ENCODE data around the gene ATG16L2.
A peak's percentile ranks its signal among the peaks of the same experiment; 100 is the strongest.

DNA sequence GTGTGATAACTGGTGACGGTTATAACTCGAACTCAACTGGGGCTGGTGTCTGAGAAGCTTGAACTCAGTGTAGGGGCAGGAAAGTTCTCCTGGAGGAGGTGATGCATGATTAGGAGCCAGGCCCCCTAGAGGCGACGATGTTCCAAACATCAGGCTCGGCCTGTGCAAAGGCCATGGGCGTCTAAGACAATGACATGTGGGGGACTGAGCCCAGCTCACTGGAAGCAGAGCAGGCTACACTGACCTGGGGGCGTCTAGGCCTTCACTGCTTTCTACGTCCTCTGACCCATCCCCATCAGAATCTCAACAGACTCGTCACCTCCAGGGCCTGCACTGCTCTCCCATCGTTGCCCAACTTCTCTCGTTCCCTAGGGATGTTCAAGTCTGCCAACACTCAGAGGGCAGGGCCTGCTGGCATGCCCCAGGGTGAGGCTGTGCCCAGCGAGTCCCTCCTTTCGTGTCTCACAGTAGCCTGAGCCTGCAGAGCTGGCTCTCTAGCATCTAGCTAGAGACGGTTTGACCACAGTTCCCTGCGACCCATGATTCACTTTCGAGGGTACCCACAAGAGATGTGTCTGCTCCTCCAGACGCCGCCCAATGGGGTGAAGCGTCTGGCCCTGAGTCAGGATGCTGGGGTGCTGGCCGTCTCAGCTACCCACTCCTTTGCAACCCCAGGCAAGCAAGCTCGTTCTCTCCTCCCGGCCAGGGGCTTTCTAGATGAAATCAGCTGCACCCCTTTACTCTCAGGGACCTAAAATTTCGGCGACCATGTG, 1.1 kb upstream of the ATG16L2 start:
- TF ChIP-seq, protein P1, sequence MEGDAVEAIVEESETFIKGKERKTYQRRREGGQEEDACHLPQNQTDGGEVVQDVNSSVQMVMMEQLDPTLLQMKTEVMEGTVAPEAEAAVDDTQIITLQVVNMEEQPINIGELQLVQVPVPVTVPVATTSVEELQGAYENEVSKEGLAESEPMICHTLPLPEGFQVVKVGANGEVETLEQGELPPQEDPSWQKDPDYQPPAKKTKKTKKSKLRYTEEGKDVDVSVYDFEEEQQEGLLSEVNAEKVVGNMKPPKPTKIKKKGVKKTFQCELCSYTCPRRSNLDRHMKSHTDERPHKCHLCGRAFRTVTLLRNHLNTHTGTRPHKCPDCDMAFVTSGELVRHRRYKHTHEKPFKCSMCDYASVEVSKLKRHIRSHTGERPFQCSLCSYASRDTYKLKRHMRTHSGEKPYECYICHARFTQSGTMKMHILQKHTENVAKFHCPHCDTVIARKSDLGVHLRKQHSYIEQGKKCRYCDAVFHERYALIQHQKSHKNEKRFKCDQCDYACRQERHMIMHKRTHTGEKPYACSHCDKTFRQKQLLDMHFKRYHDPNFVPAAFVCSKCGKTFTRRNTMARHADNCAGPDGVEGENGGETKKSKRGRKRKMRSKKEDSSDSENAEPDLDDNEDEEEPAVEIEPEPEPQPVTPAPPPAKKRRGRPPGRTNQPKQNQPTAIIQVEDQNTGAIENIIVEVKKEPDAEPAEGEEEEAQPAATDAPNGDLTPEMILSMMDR (IDR thresholded peaks at IDR 0.05) = peak in 3 of 4 experiments; percentile 54 to 62 (median 61)
- TF ChIP-seq POLR2A (IDR thresholded peaks at IDR 0.05) = no peak
